ENCODE measurements around the gene CYP20A1.

DNA sequence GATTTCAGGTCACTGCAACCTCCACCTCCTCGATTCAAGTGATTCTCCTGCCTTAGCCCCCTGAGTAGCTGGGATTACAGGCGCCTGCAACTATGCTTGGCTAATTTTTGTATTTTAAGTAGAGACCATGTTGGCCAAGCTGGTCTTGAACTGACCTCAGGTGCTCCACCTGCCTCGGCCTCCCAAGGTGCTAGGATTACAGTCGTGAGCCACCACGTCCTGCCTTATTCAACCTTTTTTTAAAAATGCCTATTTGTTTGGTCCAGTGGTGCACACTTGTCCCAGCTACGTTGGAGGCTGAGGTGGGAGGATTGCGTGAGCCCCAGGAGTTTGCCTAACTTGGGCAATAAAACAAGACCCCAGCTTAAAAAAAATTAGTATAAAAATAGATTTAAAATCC lies 43.3 kb downstream of the CYP20A1 start:
- TF ChIP-seq, protein P1, sequence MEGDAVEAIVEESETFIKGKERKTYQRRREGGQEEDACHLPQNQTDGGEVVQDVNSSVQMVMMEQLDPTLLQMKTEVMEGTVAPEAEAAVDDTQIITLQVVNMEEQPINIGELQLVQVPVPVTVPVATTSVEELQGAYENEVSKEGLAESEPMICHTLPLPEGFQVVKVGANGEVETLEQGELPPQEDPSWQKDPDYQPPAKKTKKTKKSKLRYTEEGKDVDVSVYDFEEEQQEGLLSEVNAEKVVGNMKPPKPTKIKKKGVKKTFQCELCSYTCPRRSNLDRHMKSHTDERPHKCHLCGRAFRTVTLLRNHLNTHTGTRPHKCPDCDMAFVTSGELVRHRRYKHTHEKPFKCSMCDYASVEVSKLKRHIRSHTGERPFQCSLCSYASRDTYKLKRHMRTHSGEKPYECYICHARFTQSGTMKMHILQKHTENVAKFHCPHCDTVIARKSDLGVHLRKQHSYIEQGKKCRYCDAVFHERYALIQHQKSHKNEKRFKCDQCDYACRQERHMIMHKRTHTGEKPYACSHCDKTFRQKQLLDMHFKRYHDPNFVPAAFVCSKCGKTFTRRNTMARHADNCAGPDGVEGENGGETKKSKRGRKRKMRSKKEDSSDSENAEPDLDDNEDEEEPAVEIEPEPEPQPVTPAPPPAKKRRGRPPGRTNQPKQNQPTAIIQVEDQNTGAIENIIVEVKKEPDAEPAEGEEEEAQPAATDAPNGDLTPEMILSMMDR (IDR thresholded peaks at IDR 0.05; ENCODE audit: insufficient read depth, low read length), result no peak
- TF ChIP-seq REST (IDR thresholded peaks at IDR 0.05; ENCODE audit: insufficient replicate concordance, low read depth), result no peak
- TF ChIP-seq POLR2AphosphoS5 (IDR thresholded peaks at IDR 0.05; ENCODE audit: low read depth), result no peak
- no peak for TF ChIP-seq GABPA (IDR thresholded peaks at IDR 0.05; ENCODE audit: low read depth)

Data from HL-60 (cell line).